ENCODE results near the gene RAB11FIP3.
"Not testable (repeated sequence)": the region's sequence is repeated elsewhere in the genome, so short reads cannot be mapped to it uniquely, and the experiment has no call there.

- TF ChIP-seq CTCF (conservative IDR thresholded peaks at IDR 0.05); EZH2 (IDR thresholded peaks at IDR 0.05; ENCODE audit: low read depth): not testable (repeated sequence)
Observed at GRCh38 chr16:507527-507926, 82.1 kb downstream of the RAB11FIP3 start.

Measured in PC-9 (cell line).